ENCODE measurements around the gene TMEM98. TPM values are rescaled to one million over a fixed set of nuclear protein-coding genes. Genes with fewer than 3 reads are reported as not detected.

The TMEM98 gene
- total RNA-seq, 6 donors from 2014 or later = 35.6 to 101 (median 58.5) TPM

DNA sequence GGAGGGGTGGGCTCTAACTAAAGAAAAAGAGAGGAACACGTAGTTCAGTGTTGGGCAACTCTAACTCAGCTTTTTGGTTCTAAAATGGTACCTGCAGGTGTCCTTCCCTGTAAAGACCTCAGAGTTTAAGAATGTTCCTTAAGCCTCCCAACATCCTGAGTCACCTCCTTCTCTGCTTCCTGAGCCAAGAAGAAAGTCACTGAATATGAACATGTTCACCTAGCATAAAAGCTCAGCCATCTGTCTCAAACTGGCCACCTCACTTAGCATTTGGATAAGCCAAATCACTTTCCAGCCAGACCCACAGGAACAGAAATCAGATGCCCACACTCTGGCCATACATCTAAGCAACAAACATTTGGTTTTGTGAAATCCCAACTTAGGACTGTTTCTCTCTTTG lies 3.7 kb downstream of the TMEM98 start:
- WGBS, 2 donors = 89 to 100% methylated on average over 1 of the region's 1 CpG
- H3K27me3 ChIP-seq = peaks cover 0 to 10% (median 3%) of the 10 kb centered on the region in 4 donors
- H3K4me3 ChIP-seq = no peak overlapping the region
- DNase-seq (no peak), ATAC-seq (ENCODE audit: low FRiP score in 2 of 2) (no peak)
- H3K4me1 ChIP-seq = peaks cover 5 to 13% (median 13%) of the 10 kb centered on the region in 4 donors
- peaks cover 0 to 9% (median 0%) of the 10 kb centered on the region in 4 donors for H3K36me3 ChIP-seq
- H3K27ac ChIP-seq = no peak overlapping the region
- H3K9me3 ChIP-seq = no peaks in the 10 kb centered on the region
- TF ChIP-seq POLR2A (IDR thresholded peaks at IDR 0.05) = no peak
- no peak for TF ChIP-seq POLR2AphosphoS5 (IDR thresholded peaks at IDR 0.05)

DNA sequence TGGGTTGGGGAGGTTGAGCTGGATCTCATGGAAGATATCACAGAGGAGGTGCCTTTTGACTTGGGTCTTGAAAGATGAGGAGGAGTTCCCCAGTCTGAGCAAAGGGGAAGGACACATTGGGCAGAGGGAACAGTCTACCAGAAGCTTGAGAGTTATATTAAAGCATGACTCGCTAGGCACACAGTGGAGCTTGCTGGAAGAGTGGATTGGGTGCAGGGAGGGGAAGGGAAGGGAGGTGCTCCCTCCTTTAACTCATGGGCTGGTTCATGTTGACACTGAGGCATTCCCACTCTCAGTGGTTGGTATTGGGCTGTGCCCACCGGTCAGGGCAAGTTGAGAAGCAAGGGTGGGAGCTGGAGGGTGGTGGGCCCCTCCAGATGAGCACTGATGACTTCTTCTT lies 5.9 kb downstream of the TMEM98 start:
- Histone ChIP-seq H3K9me3 (no peaks in the 10 kb centered on the region), H3K4me3 (no peak overlapping the region), H3K27me3 (no peaks in the 10 kb centered on the region), H3K27ac (no peak overlapping the region), H3K36me3 (peaks cover 0 to 9% (median 0%) of the 10 kb centered on the region in 4 donors), H3K4me1 (peaks cover 6 to 12% (median 10%) of the 10 kb centered on the region in 4 donors)
- TF ChIP-seq POLR2AphosphoS5 (IDR thresholded peaks at IDR 0.05) (no peak), POLR2A (IDR thresholded peaks at IDR 0.05) (no peak), EP300 (IDR thresholded peaks at IDR 0.05) (no peak)
- TF ChIP-seq, protein P1, sequence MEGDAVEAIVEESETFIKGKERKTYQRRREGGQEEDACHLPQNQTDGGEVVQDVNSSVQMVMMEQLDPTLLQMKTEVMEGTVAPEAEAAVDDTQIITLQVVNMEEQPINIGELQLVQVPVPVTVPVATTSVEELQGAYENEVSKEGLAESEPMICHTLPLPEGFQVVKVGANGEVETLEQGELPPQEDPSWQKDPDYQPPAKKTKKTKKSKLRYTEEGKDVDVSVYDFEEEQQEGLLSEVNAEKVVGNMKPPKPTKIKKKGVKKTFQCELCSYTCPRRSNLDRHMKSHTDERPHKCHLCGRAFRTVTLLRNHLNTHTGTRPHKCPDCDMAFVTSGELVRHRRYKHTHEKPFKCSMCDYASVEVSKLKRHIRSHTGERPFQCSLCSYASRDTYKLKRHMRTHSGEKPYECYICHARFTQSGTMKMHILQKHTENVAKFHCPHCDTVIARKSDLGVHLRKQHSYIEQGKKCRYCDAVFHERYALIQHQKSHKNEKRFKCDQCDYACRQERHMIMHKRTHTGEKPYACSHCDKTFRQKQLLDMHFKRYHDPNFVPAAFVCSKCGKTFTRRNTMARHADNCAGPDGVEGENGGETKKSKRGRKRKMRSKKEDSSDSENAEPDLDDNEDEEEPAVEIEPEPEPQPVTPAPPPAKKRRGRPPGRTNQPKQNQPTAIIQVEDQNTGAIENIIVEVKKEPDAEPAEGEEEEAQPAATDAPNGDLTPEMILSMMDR (IDR thresholded peaks at IDR 0.05) = no peak
- no peak for ATAC-seq (ENCODE audit: low FRiP score in 2 of 2)
- no peak for DNase-seq
- WGBS, 2 donors = 84 to 90% methylated on average over 2 of the region's 2 CpGs

DNA sequence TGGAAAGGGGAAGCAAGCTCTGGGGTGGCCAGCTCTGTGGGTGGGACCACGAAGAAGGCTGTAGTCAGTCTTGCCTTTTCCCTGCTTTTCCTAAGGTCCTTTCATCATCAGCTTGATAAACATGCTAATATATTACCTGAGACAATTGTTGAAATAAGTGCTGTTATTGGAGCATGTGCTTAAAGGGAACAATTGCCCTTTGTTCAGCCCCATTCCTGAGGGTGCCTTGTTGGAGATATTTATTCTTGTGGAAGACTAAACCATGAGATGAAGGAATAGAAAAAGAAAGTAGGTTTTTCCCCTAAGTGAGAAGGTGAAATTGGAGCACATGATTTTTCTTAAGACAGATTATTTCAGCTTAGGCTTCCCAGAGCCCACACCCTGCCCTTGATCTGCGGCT lies 7.8 kb downstream of the TMEM98 start:
- TF ChIP-seq POLR2A (IDR thresholded peaks at IDR 0.05) (no peak), EP300 (IDR thresholded peaks at IDR 0.05) (no peak), POLR2AphosphoS5 (IDR thresholded peaks at IDR 0.05) (no peak)
- TF ChIP-seq, protein P1 (IDR thresholded peaks at IDR 0.05) = no peak
- no peak for ATAC-seq (ENCODE audit: low FRiP score in 2 of 2)
- 82 to 88% methylated on average over 2 of the region's 2 CpGs for WGBS, 2 donors
- DNase-seq = no peak
- H3K36me3 ChIP-seq = peaks cover 0 to 10% (median 0%) of the 10 kb centered on the region in 4 donors
- no peak overlapping the region for H3K27ac ChIP-seq
- no peak overlapping the region for H3K4me3 ChIP-seq
- no peaks in the 10 kb centered on the region for H3K27me3 ChIP-seq
- peaks cover 6 to 12% (median 10%) of the 10 kb centered on the region in 4 donors for H3K4me1 ChIP-seq
- no peaks in the 10 kb centered on the region for H3K9me3 ChIP-seq

DNA sequence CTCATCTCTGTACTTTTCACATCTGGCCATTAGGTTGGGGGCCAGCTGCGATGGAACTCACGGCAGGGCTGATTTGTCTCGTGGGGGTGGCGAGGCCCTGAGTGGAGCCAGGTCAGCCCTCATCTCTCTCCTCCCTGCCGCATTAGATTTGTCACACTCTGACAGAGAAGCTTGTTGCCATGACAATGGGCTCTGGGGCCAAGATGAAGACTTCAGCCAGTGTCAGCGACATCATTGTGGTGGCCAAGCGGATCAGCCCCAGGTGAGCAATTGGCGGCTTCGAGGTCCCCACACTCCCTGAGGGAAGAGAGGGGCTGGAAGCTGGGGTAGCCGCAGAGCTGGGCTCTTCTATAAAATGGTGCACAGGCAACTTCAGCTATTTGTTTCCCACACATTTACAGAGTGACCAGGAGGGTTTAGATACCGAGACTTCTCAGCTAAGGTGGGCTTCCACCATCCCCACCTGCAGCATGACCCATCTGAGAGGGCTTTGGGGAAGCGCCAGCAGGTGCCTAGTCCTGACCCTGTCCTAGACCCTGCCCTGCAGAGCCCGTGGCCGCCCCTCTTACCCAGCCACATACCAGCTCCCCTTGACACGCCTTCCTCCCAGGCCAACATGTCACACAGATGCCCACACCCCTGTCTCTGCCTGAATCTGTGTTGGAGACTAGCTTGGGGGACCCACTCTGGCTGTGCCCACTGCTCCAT lies 8.4 kb downstream of the TMEM98 start:
- peak overlapping the region in 2 of 4 donors; percentile 30 to 67 for H3K27ac ChIP-seq
- TF ChIP-seq EP300 (IDR thresholded peaks at IDR 0.05) (no peak), POLR2AphosphoS5 (IDR thresholded peaks at IDR 0.05) (no peak), POLR2A (IDR thresholded peaks at IDR 0.05) (no peak)
- TF ChIP-seq, protein P1 (IDR thresholded peaks at IDR 0.05) = no peak
- H3K9me3 ChIP-seq = no peaks in the 10 kb centered on the region
- WGBS, 2 donors = 84 to 91% methylated on average over 13 to 15 of the region's 15 CpGs
- ATAC-seq (ENCODE audit: low FRiP score in 2 of 2) = peak; percentile 13 to 42
- no peaks in the 10 kb centered on the region for H3K27me3 ChIP-seq
- H3K4me3 ChIP-seq = no peak overlapping the region
- H3K4me1 ChIP-seq = peaks cover 6 to 12% (median 10%) of the 10 kb centered on the region in 4 donors
- no peak for DNase-seq
- peaks cover 0 to 15% (median 0%) of the 10 kb centered on the region in 4 donors for H3K36me3 ChIP-seq

DNA sequence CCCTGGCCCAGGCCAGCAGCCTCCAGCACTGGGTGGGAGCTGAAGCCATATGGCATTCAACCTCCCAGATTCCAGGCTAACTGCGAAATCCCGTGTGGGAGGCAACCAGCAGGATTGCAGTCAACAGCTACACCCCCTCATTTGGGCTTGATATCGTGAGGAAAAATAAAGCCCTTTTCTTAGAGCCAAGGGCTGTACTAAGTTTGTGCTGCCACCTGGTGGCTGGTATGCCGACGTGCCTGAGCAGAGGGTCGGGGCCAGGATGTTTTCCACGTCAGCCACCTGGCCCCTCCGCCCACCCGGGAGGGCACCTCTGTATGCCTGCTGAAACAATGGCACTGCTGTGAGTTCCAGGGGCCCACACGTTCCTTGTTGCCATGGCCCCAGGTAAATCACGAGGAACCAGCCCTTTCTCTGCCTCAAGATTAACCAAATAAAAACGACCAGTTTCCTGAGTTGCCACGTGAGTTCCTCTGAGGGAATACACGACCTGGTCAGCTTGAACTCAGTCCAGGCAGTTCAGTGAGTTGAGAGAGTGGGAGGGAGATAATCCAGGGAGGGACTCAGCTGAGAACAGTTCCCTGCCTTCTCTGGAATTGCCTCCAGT lies 9.0 kb downstream of the TMEM98 start:
- peaks cover 0 to 15% (median 0%) of the 10 kb centered on the region in 4 donors for H3K36me3 ChIP-seq
- H3K4me1 ChIP-seq = peaks cover 6 to 12% (median 10%) of the 10 kb centered on the region in 4 donors
- no peak overlapping the region for H3K4me3 ChIP-seq
- DNase-seq = peak; percentile 64 to 70
- peak; percentile 76 to 82 for ATAC-seq (ENCODE audit: low FRiP score in 2 of 2)
- peak overlapping the region in 2 of 4 donors; percentile 30 to 67 for H3K27ac ChIP-seq
- no peaks in the 10 kb centered on the region for H3K9me3 ChIP-seq
- 5 to 7% methylated on average over 7 to 13 of the region's 14 CpGs for WGBS, 2 donors
- TF ChIP-seq EP300 (IDR thresholded peaks at IDR 0.05) = no peak
- TF ChIP-seq, protein P1 (IDR thresholded peaks at IDR 0.05) = peak; percentile 80 to 91 (median 86)
- H3K27me3 ChIP-seq = no peaks in the 10 kb centered on the region
